SK-N-SH treated with all-trans-retinoic acid at 6 μM for 48 hours (cell line): ENCODE measurements around the gene PDCD4.
A peak's percentile ranks its signal among the peaks of the same experiment; 100 is the strongest.

Experiments
- ATAC-seq: fragments of 200-7000 bp; cut with Tn5 transposase; 3 replicates; pipeline ENCODE4 v1.9.1; 2020; ENCODE audit warnings: mild to moderate bottlenecking, moderate library complexity
- ARNTL ChIP-seq: fragments of 450-650 bp; formaldehyde crosslinking; IDR thresholded peaks from 2 replicates; pipeline ENCODE4 v1.5.0; 2020; ENCODE audit warnings: low read depth, mild to moderate bottlenecking, moderate library complexity, borderline replicate concordance
- BACH2 ChIP-seq: fragments of 250-450 bp; sonication (Bioruptor Pico); IDR thresholded peaks from 2 replicates; pipeline ENCODE4 v1.9.0; 2021; ENCODE audit warnings: mild to moderate bottlenecking, borderline replicate concordance
- CSDC2 ChIP-seq: fragments of 250-450 bp; sonication (Bioruptor Pico); IDR thresholded peaks from 2 replicates; pipeline ENCODE4 v1.5.0; 2020; ENCODE audit warnings: mild to moderate bottlenecking, moderate library complexity
- CSRNP3 ChIP-seq: fragments of 250-450 bp; sonication (Bioruptor Pico); IDR thresholded peaks from 2 replicates; pipeline ENCODE4 v1.5.1; 2021; ENCODE audit warnings: mild to moderate bottlenecking, moderate library complexity
- ESRRG ChIP-seq: fragments of 250-450 bp; sonication (Bioruptor Pico); IDR thresholded peaks from 2 replicates; pipeline ENCODE4 v1.6.1; 2021; ENCODE audit warnings: mild to moderate bottlenecking
- GLIS3 ChIP-seq: fragments of 250-450 bp; sonication (Bioruptor Pico); IDR thresholded peaks from 2 replicates; pipeline ENCODE4 v1.5.0; 2020; ENCODE audit warnings: mild to moderate bottlenecking, moderate library complexity
- ISL1 ChIP-seq: fragments of 250-450 bp; sonication (Bioruptor Pico); IDR thresholded peaks from 2 replicates; pipeline ENCODE4 v2.1.2; 2022; ENCODE audit warnings: mild to moderate bottlenecking, moderate library complexity
- OSR1 ChIP-seq: fragments of 250-450 bp; sonication (Bioruptor Pico); IDR thresholded peaks from 2 replicates; pipeline ENCODE4 v1.8.0; 2022; ENCODE audit warnings: moderate library complexity, mild to moderate bottlenecking, inconsistent platforms
- POU6F1 ChIP-seq: fragments of 250-450 bp; sonication (Bioruptor Pico); IDR thresholded peaks from 2 replicates; pipeline ENCODE4 v1.8.0; 2021; ENCODE audit warnings: low read depth, mild to moderate bottlenecking, moderate library complexity, borderline replicate concordance
- PPARA ChIP-seq: fragments of 250-450 bp; sonication (Bioruptor Pico); IDR thresholded peaks from 2 replicates; pipeline ENCODE4 v1.5.0; 2020; ENCODE audit warnings: mild to moderate bottlenecking, borderline replicate concordance
- TCF4 ChIP-seq: fragments of 250-450 bp; sonication (Bioruptor Pico); IDR thresholded peaks from 2 replicates; pipeline ENCODE4 v1.8.0; 2021; ENCODE audit warnings: mild to moderate bottlenecking, moderate library complexity, borderline replicate concordance
- TOX ChIP-seq: fragments of 250-450 bp; sonication (Bioruptor Pico); IDR thresholded peaks from 2 replicates; pipeline ENCODE4 v1.8.0; 2021; ENCODE audit warnings: mild to moderate bottlenecking, moderate library complexity, borderline replicate concordance
- ZC3H10 ChIP-seq: fragments of 250-450 bp; sonication (Bioruptor Pico); IDR thresholded peaks from 2 replicates; pipeline ENCODE4 v1.5.1; 2021; ENCODE audit warnings: mild to moderate bottlenecking, moderate library complexity
- ZFP3 ChIP-seq: fragments of 250-450 bp; sonication (Bioruptor Pico); IDR thresholded peaks from 2 replicates; pipeline ENCODE4 v1.5.0; 2020; ENCODE audit warnings: mild to moderate bottlenecking, moderate library complexity
- ZFP30 ChIP-seq: fragments of 450-650 bp; formaldehyde crosslinking; IDR thresholded peaks from 2 replicates; pipeline ENCODE4 v1.5.0; 2022; ENCODE audit warnings: mild to moderate bottlenecking, moderate library complexity
- ZNF565 ChIP-seq: fragments of 450-650 bp; formaldehyde crosslinking; conservative IDR thresholded peaks from 2 replicates; pipeline ENCODE4 v1.5.0; 2020; ENCODE audit warnings: low read depth, mild to moderate bottlenecking, moderate library complexity
- ZNF70 ChIP-seq: fragments of 450-650 bp; formaldehyde crosslinking; IDR thresholded peaks from 2 replicates; pipeline ENCODE4 v1.5.0; 2020; ENCODE audit warnings: mild to moderate bottlenecking, moderate library complexity
- ZNF8 ChIP-seq: fragments of 450-650 bp; formaldehyde crosslinking; IDR thresholded peaks from 2 replicates; pipeline ENCODE4 v1.5.0; 2020; ENCODE audit warnings: mild to moderate bottlenecking, moderate library complexity
- TF ChIP-seq, protein P1 (sequence below): fragments of 250-450 bp; sonication (Bioruptor Pico); IDR thresholded peaks from 2 replicates; pipeline ENCODE4 v1.5.1; 2020; ENCODE audit warnings: low read depth, mild to moderate bottlenecking, moderate library complexity
- TF ChIP-seq, protein P2 (sequence below): fragments of 250-450 bp; sonication (Bioruptor Pico); IDR thresholded peaks from 2 replicates; pipeline ENCODE4 v1.5.0; 2020; ENCODE audit warnings: mild to moderate bottlenecking, moderate library complexity

PDCD4 gene

GRCh38 chr10:110859973-110860376 is 11.8 kb upstream of the PDCD4 start:
- peak; percentile 75 for ATAC-seq

GRCh38 chr10:110860576-110861241 is 11.0 kb upstream of the PDCD4 start:
- ATAC-seq: no peak; the same call in 1 of the 3 replicates
- TF ChIP-seq, protein P1, sequence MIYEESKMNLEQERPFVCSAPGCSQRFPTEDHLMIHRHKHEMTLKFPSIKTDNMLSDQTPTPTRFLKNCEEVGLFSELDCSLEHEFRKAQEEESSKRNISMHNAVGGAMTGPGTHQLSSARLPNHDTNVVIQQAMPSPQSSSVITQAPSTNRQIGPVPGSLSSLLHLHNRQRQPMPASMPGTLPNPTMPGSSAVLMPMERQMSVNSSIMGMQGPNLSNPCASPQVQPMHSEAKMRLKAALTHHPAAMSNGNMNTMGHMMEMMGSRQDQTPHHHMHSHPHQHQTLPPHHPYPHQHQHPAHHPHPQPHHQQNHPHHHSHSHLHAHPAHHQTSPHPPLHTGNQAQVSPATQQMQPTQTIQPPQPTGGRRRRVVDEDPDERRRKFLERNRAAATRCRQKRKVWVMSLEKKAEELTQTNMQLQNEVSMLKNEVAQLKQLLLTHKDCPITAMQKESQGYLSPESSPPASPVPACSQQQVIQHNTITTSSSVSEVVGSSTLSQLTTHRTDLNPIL (CRISPR knock-in tag): no peak
- TF ChIP-seq ZNF565 (CRISPR knock-in tag) (no peak), ESRRG (CRISPR knock-in tag) (no peak), POU6F1 (no peak)
- TF ChIP-seq, all 23 proteins: peak for 0

More at GRCh38 chr10:110859973-110860376, 11.8 kb upstream of the PDCD4 start:
- TF ChIP-seq CSRNP3 (CRISPR knock-in tag): no peak
- TF ChIP-seq OSR1 (CRISPR knock-in tag): no peak
- TF ChIP-seq, protein P1 (CRISPR knock-in tag): no peak
- TF ChIP-seq POU6F1: no peak
- TF ChIP-seq, all 23 proteins: peak for 0

GRCh38 chr10:110861476-110861875 is 10.3 kb upstream of the PDCD4 start:
- ATAC-seq: no peak
- TF ChIP-seq TCF4 (CRISPR knock-in tag) (no peak), CSDC2 (CRISPR knock-in tag) (no peak), BACH2 (CRISPR knock-in tag) (no peak), ZFP3 (CRISPR knock-in tag) (no peak)

GRCh38 chr10:110861930-110862649 is 9.6 kb upstream of the PDCD4 start:
- no peak for TF ChIP-seq TCF4 (CRISPR knock-in tag)
- no peak for TF ChIP-seq GLIS3 (CRISPR knock-in tag)
- TF ChIP-seq, protein P1 (CRISPR knock-in tag): no peak
- TF ChIP-seq ISL1: no peak
- TF ChIP-seq ZFP3 (CRISPR knock-in tag): no peak
- TF ChIP-seq PPARA (CRISPR knock-in tag): no peak
- no peak for TF ChIP-seq ESRRG (CRISPR knock-in tag)
- no peak for TF ChIP-seq ZFP30 (CRISPR knock-in tag)
- no peak for TF ChIP-seq ZNF565 (CRISPR knock-in tag)
- no peak for TF ChIP-seq ARNTL
- TF ChIP-seq CSRNP3 (CRISPR knock-in tag): no peak
- no peak for TF ChIP-seq OSR1 (CRISPR knock-in tag)
- TF ChIP-seq CSDC2 (CRISPR knock-in tag): no peak
- no peak for TF ChIP-seq BACH2 (CRISPR knock-in tag)
- TF ChIP-seq ZNF70: no peak
- TF ChIP-seq, protein P2, sequence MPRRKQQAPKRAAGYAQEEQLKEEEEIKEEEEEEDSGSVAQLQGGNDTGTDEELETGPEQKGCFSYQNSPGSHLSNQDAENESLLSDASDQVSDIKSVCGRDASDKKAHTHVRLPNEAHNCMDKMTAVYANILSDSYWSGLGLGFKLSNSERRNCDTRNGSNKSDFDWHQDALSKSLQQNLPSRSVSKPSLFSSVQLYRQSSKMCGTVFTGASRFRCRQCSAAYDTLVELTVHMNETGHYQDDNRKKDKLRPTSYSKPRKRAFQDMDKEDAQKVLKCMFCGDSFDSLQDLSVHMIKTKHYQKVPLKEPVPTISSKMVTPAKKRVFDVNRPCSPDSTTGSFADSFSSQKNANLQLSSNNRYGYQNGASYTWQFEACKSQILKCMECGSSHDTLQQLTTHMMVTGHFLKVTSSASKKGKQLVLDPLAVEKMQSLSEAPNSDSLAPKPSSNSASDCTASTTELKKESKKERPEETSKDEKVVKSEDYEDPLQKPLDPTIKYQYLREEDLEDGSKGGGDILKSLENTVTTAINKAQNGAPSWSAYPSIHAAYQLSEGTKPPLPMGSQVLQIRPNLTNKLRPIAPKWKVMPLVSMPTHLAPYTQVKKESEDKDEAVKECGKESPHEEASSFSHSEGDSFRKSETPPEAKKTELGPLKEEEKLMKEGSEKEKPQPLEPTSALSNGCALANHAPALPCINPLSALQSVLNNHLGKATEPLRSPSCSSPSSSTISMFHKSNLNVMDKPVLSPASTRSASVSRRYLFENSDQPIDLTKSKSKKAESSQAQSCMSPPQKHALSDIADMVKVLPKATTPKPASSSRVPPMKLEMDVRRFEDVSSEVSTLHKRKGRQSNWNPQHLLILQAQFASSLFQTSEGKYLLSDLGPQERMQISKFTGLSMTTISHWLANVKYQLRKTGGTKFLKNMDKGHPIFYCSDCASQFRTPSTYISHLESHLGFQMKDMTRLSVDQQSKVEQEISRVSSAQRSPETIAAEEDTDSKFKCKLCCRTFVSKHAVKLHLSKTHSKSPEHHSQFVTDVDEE: no peak
- no peak for TF ChIP-seq ZC3H10
- no peak for TF ChIP-seq ZNF8 (CRISPR knock-in tag)
- no peak for TF ChIP-seq TOX (CRISPR knock-in tag)
- no peak for ATAC-seq
